GM12892 (cell line): ENCODE measurements around the gene PGGT1B.

ENCODE experiments used
- POLR2A ChIP-seq: IDR thresholded peaks from 2 replicates; pipeline ENCODE4 v1.6.1; 2011; ENCODE audit warnings: low read depth, low read length, control low read depth
- POLR2AphosphoS5 ChIP-seq: IDR thresholded peaks from 2 replicates; pipeline ENCODE4 v1.6.1; 2011; ENCODE audit warnings: low read depth, low read length, control low read depth
- TAF1 ChIP-seq: IDR thresholded peaks from 2 replicates; pipeline ENCODE4 v1.6.1; 2011; ENCODE audit warnings: low read depth, mild to moderate bottlenecking, control low read depth, low read length, borderline replicate concordance

- TF ChIP-seq POLR2A (no peak), POLR2AphosphoS5 (no peak), TAF1 (no peak)
Observed at GRCh38 chr5:115231598-115231997, 31.1 kb downstream of the PGGT1B start.
